Superior temporal gyrus (tissue), 1 donor: ENCODE measurements around the gene TFRC.
"Not testable (repeated sequence)": the region's sequence is repeated elsewhere in the genome, so short reads cannot be mapped to it uniquely, and the experiment has no call there.

ENCODE experiments used
- DNase-seq: peaks from one replicate; pipeline ENCODE4 v3.0.0-alpha.2; 2016; ENCODE audit errors: extremely low spot score

TFRC gene

GRCh38 chr3:196048922-196049598, 32.8 kb downstream of the TFRC start:
- DNase-seq, result no peak

- DNase-seq, result no peak
These were observed 34.4 kb downstream of the TFRC start for GRCh38 chr3:196047391-196048030.

GRCh38 chr3:196044513-196044912, 37.4 kb downstream of the TFRC start:
- no peak for DNase-seq

GRCh38 chr3:196042673-196043072, 39.2 kb downstream of the TFRC start:
- no peak for DNase-seq

- no peak for DNase-seq
These were observed 42.5 kb downstream of the TFRC start for GRCh38 chr3:196039359-196039758.

GRCh38 chr3:196026059-196026458, 55.8 kb downstream of the TFRC start:
- DNase-seq, result not testable (repeated sequence)

GRCh38 chr3:196024968-196025367, 56.9 kb downstream of the TFRC start:
- DNase-seq, result no peak

- DNase-seq, result no peak
These were observed 57.9 kb downstream of the TFRC start for GRCh38 chr3:196023947-196024346.

GRCh38 chr3:196022499-196022878, 59.4 kb downstream of the TFRC start:
- not testable (repeated sequence) for DNase-seq

GRCh38 chr3:196020373-196020772, 61.5 kb downstream of the TFRC start:
- no peak for DNase-seq

- not testable (repeated sequence) for DNase-seq
These were observed 62.3 kb downstream of the TFRC start for GRCh38 chr3:196019576-196019975.

- DNase-seq, result not testable (repeated sequence)
These were observed 63.7 kb downstream of the TFRC start for GRCh38 chr3:196018159-196018558.

- no peak for DNase-seq
These were observed 65.4 kb downstream of the TFRC start for GRCh38 chr3:196016485-196016884.

- DNase-seq, result no peak
These were observed 65.8 kb downstream of the TFRC start for GRCh38 chr3:196016059-196016458.

GRCh38 chr3:196013587-196014487, 68.1 kb downstream of the TFRC start:
- no peak for DNase-seq

GRCh38 chr3:196012941-196013476, 68.9 kb downstream of the TFRC start:
- DNase-seq, result no peak

GRCh38 chr3:196012481-196012880, 69.4 kb downstream of the TFRC start:
- no peak for DNase-seq

- no peak for DNase-seq
These were observed 72.4 kb downstream of the TFRC start for GRCh38 chr3:196009456-196009855.

- DNase-seq, result no peak
These were observed 73.0 kb downstream of the TFRC start for GRCh38 chr3:196008929-196009328.

- DNase-seq, result no peak
These were observed 73.5 kb downstream of the TFRC start for GRCh38 chr3:196008387-196008786.

- DNase-seq, result no peak
These were observed 74.0 kb downstream of the TFRC start for GRCh38 chr3:196007744-196008335.

- DNase-seq, result not testable (repeated sequence)
These were observed 76.6 kb downstream of the TFRC start for GRCh38 chr3:196005338-196005737.
